Right ventricle myocardium superior (tissue), 1 donor: ENCODE results near the gene PRSS23. TPM values are rescaled to one million over a fixed set of nuclear protein-coding genes. Genes with fewer than 3 reads are reported as not detected.

Experiments
- total RNA-seq: library from RNA; stranded (reverse); fragmentation: NEBNext Ultra II Directional; extraction: Animal tissue kit (Norgen Biotek cat#: 25700); gene quantifications from one replicate; pipeline ENCODE4 v1.2.1, GENCODE V29; 2021
- donor health status: DM: no; HTN: yes; CAD: no; lungs with severe emphysema.

Gene PRSS23
- total RNA-seq, 1 donor from 2014 or later: 4.1 TPM

Other genes with a start within 250 kb of the PRSS23 start
- gene ME3, start 127.9 kb upstream of the PRSS23 start, total RNA-seq: 30.4 TPM
- 26.9 TPM for gene FZD4, start 154.9 kb downstream of the PRSS23 start, total RNA-seq
- 17.2 TPM for gene TMEM135, start 237.4 kb downstream of the PRSS23 start, total RNA-seq